Stimulated activated CD4-positive, alpha-beta T cell treated with anti-CD3 and anti-CD28 coated beads, Interleukin-2, amount 100 ng/mL, for 4 hours (primary cell): ENCODE results near the gene AADACL3.
"Not testable (repeated sequence)": the region's sequence is repeated elsewhere in the genome, so short reads cannot be mapped to it uniquely, and the experiment has no call there.

Experiments used
- DNase-seq: peaks from one replicate; pipeline ENCODE4 v3.0.0-alpha.2; 2020; ENCODE audit warnings: low read depth

Gene AADACL3

DNA sequence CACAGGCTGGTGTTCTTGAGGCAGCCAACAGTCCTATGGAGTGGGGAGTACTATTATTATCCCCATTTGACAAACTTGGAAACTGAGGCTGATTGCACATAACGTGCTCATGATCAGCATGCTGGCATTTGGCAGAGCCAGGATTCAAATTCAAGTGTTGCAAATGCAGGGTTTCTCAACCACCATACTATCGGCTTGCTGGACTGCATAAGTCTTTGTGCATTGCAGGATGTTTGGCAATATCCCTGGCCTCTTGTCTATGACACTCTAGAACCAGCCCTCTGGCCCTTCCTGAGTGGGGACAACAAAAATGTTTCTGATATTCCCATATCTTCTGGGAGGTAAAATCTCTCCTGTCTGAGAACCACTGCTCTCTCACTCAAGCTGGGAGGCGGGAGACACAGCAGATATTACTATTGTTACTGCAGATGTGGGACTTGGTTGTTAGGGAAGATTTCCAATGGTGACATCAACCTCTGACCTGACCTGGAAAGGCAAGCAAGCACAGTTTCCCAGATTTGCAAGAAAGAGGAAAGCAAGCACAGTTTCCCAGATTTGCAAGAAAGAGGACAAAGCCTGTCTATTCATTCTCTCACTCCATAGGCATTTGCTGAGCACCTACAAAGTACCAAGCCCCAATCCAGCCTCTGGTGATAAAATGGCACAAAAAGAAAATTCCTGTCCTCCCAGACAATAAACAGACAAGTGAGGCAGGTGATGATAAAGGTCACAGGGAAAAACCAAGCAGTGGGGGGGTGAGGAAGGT lies 1.0 kb upstream of the AADACL3 start:
- no peak for DNase-seq

DNA sequence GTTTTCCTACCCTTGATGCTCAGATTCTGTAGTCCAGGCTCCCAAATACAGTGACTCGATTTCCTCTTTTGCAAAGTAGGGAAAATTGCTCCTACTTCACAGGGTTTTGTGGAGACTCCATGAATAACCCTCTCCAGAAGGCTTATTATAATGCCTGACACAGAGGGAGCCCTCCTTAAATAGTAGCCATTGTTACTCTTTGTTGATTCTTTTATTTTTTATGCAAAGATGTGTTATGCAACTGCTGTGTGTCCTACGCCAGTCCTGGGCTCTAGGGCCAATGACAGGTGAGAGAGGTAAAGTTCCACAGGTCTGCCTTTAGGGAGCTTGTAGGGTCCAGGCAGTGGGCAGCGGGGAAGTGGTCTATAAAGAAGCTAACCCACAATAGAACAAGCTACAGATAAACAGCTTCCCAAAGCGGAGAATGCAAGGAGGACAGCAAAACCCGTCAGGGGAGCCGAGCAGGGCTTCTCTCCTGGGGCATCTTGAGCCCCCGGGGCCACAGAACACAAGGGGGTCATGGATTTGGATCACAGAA lies 1.5 kb downstream of the AADACL3 start:
- no peak for DNase-seq

DNA sequence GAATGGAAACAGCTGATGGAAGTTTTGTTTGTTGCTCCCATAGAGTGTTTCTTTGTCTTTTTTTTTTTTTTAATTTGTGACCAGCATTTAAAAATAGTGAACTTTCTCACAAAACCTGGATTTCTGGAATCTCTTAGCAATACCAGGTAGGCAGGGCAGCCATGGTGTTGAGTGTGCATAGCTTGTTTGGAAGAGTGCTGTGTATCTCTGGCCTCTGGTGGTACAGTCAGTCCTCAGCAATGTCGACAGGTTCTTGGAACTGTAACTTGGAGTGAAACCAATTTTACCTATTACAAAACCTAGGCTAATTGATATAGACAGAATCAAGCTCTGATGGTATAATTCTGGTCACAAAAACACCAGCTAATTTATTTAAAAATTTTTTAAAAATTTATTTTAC lies 6.7 kb downstream of the AADACL3 start:
- DNase-seq = no peak

DNA sequence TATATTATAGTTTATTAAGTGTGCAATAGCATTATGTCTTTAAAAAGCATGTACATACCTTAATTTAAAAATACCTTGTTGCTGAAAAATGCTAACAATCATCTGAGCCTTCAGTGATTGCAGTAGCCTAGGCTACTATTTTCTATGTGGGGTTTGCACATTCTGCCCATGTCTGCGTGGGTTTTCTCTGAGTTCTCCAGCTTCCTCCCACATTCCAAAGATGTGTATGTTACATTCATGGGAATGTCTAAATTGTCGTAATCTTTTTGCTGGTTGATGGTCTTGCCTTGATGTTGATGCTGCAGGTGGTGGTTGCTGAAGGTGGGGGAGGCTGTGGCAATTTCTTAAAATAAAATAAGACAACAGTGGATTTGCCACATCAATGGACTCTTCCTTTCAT lies 12.5 kb downstream of the AADACL3 start:
- DNase-seq = no peak

DNA sequence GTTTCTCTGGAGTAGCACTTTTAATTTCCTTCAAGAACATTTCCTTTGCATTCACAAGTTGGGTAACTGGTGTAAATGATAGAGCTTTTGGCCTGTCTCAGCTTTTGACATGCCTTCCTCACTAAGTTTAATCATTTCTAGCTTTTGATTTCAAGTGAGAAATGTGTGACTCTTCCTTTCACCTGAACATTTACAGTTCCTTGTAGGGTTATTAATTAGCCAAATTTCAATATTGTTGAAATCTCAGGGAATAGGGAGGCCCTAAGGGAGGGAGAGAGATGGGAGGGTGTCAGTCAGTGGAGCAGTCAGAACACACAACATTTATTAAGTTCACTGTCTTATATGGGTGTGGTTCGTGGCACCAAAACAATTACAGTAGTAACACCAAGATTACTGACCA lies 14.2 kb downstream of the AADACL3 start:
- no peak for DNase-seq

DNA sequence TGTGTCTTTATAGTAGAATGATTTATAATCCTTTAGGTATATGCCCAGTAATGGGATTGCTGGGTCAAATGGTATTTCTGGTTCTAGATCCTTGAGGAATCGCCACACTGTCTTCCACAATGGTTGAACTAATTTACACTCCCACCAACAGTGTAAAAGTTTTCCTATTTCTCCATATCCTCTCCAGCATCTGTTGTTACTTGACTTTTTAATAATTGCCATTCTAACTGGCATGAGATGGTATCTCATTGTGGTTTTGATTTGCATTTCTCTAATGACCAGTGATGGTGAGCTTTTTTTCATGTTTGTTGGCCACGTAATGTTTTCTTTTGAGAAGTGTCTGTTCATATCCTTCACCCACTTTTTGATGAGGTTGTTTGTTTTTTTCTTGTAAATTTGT lies 15.2 kb downstream of the AADACL3 start:
- not testable (repeated sequence) for DNase-seq

DNA sequence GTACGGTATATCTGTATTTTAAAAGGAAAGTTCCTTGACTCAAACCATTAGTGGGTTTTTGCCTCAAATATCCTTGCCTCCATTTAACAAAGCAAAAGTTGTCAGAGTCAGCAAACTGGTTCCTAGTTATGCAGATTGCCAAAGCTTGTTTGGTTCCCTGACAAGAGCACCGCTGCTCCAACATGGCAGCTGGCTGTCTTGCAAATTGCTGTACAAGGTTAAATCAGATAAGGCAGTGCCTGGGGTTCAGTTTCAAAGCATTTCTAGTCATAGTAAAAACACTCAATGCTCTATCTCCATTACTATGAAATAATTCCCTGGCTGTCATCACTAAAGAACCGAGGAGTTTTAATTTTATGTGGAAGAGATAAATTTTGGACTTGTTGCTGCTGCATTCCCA lies 18.7 kb downstream of the AADACL3 start:
- DNase-seq = no peak

DNA sequence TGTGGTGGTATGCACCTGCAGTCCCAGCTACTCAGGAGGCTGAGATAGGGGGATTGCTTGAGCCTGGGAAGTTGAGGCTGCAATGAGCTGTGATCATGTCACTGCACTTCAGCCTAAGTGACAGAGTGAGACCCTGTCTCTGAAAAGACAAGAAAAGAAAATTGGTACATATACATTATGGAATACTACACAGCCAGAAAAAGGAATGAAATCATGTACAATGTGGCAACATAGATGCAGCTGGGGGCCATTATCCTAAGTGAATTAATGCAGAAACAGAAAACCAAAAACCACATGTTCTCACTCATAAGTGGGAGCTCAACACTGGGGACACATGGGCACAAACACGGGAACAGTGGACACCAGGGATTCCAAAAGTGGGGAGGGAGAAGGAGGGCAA lies 23.0 kb downstream of the AADACL3 start:
- no peak for DNase-seq

DNA sequence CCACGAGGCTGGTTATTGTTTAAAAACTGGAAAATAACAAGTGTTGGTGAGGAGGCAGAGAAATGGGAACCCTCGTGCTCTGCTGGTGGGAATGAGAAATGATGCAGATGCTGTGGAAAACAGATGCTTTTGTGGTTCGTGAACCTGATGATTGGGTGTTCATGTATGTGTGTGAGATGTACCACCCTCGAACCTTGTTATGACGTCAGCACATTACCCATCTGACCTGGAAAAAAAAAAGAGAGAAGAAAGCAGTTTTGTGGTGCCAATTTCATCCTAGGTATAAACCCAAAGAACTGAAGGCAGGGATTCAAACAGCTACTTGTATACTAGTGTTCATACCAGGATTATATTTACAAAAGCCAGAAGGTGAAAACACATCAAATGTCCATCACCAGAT lies 23.7 kb downstream of the AADACL3 start:
- no peak for DNase-seq

DNA sequence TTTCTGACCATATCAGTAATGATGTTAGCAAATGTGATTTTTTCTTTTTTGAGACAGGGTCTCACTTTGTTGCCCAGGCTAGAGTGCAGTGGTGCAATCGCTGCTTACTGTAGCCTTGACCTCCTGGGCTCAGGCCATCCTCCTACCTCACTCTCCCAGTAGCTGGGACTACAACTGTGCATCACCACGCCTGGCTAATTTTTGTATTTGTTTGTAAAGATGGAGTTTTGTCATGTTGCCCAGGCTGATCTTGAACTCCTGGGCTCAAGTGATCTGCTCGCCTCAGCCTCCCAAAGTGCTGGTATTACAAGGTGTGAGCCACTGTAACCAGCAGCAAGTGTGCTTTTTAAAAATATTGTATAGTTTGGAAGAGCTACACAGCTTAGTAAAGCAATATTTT lies 26.0 kb downstream of the AADACL3 start:
- DNase-seq = no peak

DNA sequence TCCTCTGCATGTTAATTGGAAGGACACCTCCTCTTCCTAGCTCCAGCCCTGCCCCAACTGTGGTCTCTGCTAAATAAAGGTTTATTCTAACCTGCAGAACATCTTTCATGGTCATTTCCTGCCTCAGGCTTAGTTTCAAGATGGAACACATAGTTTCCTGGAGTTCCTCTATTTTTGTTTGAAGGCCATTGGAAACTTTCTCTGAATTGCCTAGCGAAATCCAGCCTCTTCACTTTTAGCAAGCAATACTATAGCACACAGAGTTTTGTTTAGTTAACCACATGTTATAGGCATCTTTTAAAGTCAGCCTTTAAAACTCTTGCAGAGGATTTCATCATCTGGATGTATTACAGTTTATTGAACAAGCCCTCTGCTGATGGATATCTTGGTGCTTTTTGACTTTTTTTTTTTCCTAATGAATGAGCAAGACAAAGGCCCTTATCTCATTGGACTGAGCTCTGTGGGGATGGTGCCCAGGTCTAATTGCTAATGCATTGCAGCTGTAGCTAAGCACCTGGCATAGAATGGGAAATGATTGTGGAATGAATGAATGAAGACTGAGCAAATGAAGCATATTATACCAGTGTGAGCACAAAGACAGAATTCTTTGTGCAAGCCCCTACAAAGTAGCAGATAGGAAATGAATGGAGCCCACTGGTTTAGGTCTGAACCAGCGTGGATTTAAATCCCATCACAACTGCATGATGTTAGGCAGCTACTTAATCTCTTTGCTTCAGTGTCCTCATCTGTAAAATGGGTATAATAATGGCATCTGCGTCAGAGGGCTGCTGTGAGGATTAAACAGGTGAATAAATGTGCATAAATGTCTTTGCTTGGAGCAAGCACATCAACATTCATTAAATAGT lies 29.4 kb downstream of the AADACL3 start:
- no peak for DNase-seq

DNA sequence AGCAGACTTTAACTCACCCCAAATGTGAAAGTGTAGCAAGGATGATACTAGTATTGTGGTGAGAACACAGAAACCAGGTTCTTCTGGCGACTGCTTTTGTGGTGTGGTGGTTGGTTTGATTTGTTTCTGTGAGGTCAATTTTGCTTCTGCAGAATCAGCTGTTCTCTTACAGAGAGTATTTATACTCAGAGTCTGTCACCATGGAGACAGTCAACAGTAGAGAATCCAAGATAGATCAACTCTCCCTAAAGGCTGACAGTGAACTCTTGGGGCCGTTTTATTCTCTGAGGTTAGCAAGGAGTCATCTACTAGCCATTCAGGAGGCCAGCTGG lies 30.0 kb downstream of the AADACL3 start, which contains the start of gene CFAP107:
Gene CFAP107, plus strand, starts transcription at position 209 of the 332 bp plus-strand sequence. CDS start 231 bp downstream, outside the sequence.
- DNase-seq = no peak

DNA sequence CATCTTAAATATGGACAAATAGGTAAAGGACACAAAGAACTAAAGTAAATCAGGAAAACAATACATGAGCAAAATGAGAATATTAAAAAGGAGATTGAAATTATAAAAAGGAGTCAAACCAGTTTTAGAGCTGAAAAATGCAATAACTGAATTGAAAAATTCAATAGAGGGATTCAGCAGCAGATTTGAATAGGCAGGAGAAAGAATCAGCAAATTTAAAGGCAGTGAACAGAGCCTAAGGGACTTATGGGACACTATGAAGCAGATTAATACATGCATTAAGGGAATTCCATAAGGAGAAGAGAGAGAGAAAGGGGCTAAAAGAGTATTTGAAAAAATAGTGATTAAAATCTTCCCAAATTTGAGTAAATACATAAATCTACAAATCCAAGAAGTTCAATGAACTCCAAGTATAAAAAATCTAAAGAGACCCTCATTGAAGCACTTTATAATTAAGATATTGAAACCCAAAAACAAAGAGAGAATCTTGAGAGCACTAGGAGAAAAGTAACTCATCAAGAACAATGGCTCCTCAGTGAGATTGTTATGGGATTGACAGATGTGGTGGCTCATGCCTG lies 33.0 kb downstream of the AADACL3 start:
- DNase-seq = no peak

DNA sequence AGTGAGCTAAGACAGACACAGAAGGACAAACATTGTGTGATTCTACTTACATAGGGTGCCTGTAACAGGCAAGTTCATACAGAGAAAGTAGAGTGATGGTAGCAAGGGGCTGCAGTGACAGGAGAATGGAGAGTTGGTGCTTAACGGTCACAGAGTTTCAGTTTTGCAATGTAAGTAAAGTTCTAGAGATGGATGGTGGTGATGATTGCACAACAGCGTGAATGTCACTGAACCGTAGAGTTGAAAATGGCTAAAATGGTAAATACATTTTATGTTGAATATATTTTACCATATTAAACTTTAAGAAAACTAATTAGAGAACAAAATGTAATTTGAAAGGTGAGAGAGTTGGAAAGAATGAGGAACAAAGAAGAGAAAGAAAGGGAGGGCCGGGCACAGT lies 38.8 kb downstream of the AADACL3 start:
- DNase-seq = no peak

DNA sequence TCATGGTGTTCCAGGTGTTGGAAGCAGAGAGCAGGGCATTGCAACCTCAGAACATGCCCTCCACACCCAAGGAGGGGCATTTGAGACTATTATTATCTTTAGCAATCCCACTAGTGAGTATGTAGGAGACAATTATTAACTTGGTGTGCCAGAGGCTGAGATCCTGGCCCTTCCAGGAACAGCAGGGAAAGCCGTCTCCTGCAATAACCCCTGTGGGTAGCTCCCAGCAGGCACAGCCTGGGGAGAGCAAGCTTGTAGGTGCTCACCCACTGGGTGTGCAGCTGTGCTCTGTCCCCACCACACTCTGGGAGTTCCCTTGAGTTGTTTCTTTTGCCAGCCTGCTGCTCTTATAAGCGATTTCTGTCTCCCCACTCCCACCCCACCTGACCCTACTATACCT lies 40.4 kb downstream of the AADACL3 start:
- DNase-seq = no peak

DNA sequence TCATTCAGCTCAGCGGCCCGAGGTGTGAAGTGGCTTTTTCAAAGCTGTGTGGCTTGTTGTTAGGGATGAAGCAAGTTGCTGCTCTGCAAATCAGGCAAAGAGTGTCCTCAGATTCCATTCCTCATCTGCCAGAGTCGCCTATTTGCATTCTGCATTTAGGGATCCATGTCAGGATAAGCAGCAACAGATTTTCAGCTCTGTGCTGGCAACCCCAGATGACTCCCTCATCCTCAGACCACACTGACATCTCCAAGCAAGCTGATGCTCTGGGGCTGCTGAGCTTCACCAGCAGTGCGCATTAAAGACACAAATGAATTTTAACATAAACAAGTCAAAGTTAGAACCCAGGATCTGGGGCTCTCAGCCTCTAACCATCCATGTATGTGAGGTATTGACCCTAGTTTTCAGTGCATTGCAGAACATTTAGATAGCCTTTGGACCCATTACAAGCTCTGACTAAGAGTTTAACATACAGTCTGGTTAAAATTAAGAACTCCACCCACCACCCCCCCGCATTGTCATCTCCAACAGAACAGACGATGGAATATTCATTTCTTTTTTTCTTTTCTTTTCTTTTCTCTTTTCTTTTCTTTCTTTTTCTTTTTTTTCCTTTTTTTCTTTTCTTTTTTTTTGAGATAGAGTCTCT lies 41.0 kb downstream of the AADACL3 start:
- DNase-seq = no peak

DNA sequence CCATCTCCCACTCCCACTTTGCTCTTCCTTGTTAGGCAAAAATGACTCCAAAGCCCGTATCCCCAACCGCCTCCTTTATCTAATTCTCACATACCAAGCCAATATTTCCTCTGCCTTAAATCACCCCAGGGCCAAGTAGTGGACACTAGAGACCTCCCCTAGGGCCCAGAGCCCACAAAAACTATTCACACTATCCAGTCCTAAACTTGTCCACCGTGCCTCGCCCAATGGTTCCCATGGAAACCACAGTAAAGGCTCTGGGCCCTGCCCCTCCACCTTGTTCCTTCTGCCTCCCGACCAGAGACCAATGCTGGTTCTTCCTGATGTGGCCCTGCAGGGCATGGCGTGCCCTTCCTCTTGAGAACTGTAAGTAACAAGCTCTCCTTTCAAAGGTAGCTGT lies 41.9 kb downstream of the AADACL3 start:
- no peak for DNase-seq

DNA sequence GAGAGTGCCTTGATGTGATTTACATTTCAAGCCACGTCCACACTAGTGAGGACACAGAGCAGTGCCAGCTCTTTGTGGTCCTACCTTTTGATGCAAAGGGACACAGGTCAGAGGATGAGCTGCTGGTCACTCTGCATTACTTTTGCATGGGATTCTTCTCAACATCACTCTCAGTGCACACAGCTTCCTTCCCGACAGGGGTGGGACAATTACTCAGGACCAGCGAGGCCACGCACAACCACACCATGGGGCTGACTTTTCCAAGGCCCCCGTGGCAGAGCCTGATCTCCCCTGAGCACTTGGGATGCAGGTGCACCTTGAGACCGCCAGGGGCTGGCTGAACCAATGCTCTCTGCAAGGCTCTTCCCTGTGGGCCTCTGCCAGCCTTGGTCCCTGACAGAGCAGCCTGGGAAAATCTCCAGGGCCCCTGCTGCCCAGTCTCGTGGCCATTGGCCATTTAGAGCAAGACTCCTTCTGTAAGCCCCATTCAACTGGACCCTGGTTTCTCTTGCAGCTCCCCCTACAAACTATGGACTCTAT lies 44.4 kb downstream of the AADACL3 start:
- DNase-seq = no peak

DNA sequence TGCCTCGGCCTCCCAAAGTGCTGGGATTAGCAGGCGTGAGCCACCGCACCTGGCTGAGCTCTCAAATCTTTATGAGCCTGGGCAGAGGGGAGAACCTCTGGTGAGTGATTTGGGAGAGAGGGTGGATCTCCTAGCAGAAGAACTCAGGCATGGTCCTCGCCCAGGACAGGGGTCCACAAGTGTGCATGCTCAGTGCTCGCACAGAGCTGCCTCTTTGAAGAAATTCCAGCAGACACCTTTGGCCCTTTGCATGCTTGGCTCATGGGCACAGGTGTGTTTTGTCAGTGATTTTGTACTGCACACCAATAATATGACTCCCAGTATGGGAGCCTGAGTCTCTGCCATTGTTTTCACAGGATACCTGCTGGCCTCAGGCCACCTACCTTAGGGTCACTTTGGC lies 45.9 kb downstream of the AADACL3 start:
- no peak for DNase-seq

DNA sequence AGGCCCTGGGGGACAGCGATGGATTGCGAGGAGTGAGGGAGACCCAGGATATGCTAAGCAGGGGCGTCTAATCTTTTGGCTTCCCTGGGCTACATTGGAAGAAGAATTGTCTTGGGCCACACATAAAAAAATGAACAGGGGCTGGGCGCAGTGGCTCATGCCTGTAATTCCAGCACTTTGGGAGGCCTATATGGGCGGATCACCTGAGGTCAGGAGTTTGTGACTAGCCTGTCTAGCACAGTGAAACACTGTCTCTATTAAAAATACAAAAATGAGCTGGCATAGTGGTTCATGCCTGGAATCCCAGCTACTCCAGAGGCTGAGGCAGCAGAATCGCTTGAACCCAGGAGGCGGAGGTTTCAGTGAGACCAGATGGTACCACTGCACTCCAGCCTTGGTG lies 46.9 kb downstream of the AADACL3 start:
- no peak for DNase-seq

DNA sequence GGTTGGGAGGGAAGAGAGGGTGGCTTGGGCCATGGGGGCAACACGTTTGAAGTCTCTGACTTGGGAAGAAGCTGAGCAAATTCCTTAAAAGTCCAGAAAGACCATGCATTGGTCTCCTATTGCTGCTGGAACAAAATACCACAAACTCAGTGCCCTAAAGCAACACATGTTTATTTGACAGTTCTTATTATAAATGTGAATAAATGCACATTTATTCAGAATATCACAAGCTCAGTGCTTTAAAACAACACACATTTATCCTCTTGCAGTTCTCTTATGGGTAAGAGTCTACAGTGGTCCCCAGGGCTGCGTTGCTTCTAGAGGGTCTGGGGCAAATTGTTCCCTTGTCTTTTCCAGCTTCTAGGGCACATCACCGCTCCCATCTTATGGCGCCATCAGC lies 47.6 kb downstream of the AADACL3 start:
- DNase-seq = no peak

DNA sequence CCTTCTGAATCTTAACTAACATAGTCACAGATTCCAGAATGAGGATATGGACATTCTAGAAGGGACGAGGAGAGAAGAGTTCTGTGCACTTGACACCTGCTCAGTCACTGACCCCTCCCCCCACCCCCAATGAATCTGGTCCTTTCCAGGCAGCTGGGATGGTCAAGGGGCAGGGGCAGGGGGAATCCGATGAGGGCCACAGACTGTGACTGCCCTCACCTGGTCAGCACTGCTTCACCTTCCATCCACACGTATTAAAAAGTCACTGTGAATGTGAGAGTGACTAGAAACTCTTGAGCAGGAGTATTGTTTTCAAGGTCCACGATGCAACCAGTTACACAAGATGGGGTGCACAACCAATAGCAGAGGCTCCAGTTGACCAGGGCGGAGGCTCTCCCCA lies 48.1 kb downstream of the AADACL3 start:
- DNase-seq = no peak
